Stimulated activated CD4-positive, alpha-beta T cell treated with anti-CD3 and anti-CD28 coated beads, Interleukin-15, amount 100 ng/mL, for 48 hours (primary cell): ENCODE measurements around the gene MAP4K2.

Source experiments
- DNase-seq, 2 donors: peaks; one replicate each; pipeline ENCODE4 v3.0.0-alpha.2; 2020; ENCODE audit warnings: low read depth in 2 of 2

MAP4K2 gene

DNA sequence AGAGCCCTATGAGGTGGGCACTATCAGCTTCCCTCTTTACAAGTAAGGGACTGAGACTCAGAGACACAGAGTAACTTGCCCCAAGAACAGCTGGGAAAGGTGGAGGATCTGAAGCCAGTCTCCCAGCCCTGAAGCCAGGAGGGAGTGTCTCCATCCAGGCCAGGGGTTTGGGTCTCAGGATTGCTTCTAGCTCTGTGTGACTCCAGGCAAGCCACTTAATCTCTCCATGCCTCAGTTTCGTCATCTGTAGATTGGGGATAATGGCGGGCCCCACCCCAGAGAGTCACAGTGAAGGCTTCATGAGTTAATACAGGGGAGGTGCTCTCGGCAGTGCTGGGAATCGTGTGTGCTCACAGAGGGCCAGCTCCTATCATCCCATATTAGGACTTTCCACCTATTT lies 10.5 kb downstream of the MAP4K2 start:
- DNase-seq: no peak

DNA sequence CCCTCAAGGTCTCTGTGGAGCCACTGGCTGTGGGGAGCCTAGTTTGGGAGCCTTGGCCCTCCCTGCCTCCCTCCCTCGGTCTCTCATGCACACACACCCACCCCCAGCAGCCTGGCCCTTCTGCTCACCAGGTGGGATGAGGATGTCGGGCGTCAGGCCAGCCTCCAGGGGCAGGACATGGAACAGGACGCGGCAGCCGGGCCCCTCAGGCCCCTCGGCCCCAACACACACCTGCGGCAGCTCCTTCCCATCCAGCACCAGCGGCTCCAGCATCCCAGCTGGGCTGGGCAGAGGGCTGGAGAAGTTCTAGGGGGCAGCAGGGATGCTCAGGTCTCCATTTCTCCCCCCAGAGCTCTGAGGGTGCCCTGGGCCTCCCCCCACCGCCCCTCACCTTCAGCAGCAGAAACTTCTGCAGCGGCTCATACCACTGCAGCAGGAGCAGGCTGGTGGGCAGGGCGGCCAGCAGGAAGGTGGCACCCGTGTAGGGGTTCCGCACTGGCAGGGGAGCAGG lies 11.2 kb downstream of the MAP4K2 start:
- no peak for DNase-seq

DNA sequence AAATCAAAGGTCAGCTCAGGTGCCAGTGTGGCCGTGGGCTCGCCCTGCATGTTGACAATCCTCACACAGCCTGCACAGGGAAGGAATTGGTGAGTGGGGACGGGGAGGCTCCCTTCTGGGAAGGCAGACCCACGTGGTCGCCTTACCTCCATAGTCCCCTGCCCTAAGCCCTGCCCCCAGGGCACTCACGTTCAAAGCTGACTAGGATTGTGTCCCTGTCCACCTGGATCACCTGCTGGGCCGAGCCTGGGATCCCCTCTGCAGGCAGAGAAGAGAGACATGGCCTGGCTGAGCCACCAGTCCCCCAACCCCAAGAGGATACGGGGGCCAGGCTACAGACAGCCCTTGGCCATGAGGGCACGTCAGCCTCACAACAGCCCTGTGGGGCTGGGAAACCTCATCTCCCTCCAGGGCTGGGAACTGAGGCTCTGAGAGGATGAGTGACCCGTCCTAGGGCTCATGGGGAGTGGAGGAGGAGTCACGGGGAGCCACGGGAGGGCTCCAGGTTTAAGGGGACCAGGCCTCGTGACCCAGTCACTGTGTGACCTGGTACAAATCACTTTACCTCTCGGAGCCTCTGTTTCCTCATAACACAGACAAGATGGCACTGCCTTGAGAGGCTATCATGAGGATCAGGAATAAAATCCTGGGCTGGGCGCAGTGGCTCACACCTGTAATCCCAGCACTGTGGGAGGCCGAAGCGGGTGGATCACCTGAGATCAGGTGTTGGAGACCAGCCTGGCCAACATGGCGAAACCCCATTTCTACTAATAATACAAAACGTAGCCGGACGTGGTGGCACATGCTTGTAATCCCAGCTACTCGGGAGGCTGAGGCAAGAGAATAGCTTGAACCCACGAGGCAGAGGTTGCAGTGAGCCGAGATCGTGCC lies 12.6 kb downstream of the MAP4K2 start:
- no peak for DNase-seq

DNA sequence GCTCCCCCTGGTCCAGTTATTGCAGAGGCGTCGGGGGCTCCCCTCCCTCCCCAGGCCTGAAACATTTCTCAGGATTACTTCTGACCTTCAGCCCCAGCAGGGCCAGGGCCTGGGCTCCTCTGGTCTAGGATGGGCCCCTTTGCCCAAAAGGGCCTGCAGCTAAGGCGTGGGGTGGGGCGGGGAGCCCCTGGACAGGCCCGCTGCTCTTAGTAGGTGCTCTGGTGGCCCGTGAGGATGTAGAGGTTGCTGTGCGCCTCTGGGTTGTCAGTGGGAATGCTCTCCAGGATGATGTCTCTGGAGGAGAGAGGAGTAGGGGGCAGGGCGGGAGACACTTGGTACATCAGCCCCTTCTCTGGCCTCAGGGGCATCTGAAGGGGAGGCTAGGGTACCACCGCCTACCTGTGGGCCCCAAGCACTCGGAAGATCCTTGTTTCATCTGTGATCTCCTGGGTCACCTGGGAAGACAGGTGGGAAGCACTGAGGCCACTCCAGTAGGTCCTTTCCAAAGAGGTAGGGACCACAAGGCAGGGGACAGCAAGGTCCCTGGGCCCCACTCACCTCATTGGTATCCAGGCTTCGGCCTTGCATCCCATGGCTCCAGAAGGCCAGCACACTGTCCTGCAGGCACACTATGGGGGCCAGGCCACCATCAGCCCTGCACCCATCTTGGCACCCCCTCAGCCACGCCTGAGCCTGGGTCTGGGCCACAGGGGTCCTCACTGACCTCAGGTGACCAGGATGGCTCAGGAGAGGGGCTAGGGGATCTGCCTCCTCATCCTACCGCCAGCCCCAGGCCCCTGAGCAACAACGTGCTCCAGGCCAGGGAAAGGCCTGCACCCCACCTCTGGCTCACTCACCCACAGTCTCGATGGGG lies 13.4 kb downstream of the MAP4K2 start:
- DNase-seq: no peak

DNA sequence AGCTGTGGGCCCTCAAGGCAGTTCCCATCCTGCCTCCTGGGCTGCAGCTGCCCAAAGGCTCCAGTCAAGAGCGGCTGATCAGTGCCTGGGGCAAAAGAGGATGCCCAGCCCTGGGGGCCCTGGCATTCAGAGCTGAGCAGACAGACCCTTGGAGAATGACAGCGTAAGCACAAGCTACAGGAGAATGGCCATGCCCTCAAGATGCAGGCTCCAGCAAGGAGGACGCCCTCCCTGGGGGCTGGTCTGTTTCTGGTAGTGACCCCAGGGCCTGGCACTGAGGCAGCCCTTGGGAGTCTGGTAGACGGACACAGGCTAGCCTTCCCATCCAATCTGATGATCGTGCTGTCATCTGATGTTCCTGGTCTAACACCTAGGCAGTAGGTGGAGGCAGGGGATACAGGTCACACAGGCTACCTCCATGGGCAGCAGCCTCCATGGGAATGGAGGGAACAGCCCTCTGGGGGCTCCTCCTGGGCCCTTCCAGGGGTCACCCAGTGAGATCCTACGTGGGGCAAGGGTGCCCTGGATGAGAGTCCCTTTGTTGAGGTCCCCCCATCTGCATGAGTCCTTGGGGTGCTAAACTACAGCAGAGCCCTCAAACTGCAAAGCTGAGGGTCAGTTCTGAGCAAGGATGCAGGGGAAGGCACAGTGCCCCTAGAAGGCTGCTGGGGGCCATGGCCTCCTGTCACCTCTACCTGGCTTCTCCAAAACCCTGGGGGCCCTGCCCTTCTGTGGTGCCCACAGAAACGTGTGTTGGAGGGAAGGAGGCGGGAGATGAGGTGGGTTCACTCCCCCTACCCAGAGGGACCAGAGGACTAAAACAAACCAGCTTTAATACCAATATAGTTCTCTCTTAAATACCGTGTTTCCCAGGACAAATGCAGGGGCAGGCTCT lies 14.4 kb downstream of the MAP4K2 start:
- no peak for DNase-seq

DNA sequence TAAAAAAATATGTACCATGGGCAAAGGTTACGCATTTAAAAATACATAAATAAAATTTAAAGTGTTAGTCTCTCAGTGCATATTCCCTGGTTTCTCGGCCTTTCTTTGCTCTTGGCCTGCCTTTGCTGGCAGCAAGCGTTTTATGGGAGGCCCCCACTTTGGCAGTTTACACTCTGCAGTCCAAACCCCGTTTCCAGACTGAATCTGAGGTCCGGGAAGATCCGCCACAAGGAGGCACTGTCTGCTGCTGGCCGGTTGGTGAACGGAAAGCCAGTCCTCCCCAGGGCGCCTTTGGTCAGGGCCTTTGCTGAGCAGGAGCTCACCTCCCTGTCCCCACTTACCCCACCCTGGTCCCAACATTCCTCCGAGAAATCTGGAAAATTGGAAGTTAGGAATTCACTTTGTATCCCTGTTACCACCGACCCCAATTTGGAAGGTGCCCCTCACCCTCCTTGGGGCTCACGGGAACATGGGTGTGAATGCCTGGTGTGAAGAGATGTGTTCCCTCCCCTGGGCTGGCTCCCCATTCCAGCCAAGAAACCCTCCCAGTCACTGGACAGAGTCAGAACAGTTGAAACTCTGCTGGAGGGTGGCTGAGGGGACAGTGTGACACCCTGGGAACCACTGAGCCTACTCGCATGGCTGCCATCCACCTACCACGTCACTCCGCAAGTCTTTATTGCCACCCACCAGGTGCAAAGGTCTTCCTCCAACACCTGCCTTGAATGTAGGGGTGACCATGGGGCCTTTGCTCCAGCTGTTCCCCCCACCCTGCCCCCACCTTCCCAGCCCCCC lies 15.3 kb downstream of the MAP4K2 start:
- DNase-seq: peak in 1 of 2 donors; percentile 54

DNA sequence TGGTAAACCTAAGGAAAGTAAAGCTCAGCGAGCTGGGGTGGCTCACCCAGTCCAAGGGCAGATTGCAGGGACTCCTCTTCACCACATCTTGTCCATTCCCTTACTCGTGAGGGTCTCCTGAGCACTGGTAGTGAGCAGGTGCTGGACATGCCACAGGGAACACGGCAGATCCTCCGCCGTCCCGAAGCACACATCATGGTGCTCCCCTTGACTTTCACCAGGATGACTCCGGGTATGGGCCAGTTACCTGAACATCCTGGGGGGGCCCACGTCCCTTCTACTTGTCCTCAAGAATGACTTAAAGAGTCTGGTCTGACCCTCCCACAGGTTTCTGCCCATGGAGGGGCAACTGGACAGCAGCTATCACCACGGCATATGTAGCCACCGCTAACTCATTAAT lies 16.7 kb downstream of the MAP4K2 start:
- DNase-seq: no peak

DNA sequence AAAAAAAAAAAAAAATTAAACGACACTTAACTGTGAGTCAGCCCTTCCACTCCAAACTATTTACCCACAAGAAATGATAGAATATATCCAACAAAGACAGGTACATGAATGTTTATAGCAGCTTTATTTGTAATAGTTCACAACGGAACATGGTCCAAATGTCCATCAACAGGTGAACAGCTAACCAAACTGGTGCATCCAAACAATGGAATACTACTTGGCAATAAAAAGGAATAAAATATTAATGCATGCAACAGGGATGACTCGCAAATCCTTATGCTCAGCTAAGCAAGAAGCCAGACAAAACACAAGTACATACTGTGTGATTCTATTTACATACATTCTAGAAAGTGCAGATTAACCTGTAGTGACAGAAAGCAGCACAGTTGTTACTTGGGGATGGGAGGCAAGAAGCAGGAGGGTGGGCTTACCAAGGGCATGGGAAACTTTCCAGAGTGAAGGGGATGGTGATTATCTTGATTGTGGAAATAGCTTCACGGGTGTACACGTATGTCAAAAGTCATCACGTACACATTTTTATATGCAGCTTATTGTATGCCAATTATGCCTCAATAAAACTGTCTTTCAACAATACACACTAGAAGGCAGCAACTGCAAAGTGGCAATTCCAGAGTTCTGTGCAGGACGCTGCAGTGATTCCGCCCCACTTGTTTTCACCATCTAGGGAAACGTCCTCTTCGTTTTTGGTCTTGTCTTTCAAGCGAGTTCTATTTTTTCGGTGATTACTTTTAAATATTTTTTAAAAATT lies 18.0 kb downstream of the MAP4K2 start:
- no peak for DNase-seq

DNA sequence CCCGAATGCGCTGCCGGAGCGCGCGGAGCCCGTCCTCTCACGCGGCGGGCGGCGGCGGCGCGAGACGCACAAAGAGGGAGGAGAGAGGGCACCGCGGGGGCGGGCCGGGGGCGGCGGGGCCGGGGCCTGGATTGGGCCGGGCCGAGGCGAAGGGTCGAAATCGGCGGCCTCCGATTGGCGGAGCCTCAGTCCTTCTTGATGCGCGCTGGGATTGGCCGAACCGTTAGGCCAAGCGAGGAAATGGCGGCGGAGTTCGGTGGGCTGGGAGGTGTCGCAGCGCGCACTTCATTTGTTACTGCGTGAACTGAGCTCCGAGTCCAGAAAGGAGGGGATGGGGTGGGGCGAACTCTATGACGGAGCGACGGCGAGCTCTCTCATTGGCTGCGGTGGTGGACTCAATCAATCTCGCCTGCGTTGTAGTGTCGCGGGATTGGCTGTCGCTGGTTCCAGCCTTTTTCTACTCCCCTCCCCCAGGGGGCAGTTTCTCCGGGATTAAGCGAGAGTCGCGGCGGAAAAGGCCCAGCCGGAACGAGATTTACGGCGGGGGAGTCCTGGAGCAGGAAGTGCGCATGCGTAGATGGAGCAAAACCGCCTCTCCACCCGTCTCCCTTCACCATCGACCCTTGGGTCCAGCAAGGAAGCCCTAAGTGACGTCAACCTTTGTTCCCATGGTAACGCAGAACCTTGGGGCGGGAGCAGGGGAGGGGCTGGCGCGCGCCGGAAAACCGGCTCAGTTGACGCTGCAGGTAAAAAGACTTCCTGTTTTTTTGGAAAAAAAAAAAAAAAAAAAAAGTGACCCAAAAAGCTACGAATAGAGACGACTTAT lies 24.3 kb downstream of the MAP4K2 start, which contains the start of gene SF1:
Gene SF1, minus strand, starts transcription at position 70 of the 826 bp plus-strand sequence. CDS start 150 bp downstream, outside the sequence.
- peak; percentile 98 to 99 for DNase-seq

DNA sequence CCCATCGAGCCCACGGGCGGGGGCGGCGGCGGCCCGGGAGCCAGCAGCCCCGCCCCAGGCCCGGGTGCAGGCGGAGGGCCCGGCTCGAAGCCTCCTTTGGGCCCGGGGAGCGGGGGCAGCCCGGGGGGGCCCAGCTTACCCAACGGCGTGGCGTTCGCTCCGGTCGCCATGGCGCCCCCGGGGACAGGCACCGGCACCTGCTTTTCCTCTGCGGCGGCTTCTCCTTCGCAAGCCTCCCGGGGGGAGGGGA lies 24.9 kb downstream of the MAP4K2 start:
- DNase-seq: no peak

DNA sequence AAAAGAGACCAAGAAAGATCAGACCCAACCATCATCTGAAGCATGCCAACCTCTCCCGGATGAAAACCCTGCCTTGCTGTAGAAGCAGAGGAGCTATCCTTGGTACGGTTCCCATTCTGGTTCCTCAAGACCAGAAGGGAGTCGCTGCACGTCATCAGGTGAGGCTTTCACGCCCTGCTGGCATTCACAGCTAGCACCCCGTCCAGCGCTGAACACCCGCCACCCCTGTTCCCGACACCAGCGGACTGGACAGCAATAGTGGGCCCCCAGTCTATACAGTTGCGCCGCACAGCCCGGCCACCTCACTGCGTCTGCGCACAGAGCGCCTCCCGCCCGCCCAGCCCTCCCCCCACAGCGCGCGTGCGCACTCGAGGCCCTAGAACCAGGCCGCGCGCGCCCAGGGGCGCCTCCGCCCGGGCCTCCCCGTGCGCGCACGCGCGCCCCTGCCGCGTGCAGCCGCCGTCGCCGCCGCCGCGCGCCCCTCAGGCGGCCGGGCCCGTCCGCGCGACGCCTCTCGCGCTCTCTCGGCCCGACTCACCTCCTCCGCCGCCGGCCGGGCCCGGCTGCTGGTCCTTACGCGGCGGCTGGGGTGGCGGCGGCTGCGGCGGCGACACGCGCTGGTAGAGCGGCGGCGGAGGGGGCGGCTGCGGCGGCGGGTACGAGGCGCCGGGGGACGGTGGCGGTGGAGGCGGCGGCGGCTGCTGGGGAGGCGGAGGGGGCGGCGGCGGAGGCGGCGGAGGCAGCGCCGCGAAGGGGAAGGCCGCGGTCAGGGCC lies 25.4 kb downstream of the MAP4K2 start:
- peak; percentile 57 to 68 for DNase-seq

DNA sequence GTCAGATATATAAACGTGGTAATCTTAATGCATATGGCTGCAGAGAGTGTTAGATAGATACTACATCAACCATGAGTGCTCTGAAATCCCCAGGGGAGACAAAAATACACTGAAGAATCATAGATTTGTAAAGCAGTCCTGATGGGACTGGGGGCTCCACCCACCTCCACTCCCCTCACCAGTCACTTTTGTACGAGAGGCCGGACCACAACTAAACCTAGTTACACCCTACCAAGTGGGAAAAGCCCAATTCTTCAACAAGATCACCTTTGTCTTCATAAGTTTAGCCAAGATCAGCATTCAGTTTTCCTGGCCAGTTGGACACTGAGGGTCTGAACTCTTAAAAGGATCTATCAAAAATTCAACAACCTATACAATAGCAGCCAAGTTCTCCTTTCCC lies 26.1 kb downstream of the MAP4K2 start:
- no peak for DNase-seq

DNA sequence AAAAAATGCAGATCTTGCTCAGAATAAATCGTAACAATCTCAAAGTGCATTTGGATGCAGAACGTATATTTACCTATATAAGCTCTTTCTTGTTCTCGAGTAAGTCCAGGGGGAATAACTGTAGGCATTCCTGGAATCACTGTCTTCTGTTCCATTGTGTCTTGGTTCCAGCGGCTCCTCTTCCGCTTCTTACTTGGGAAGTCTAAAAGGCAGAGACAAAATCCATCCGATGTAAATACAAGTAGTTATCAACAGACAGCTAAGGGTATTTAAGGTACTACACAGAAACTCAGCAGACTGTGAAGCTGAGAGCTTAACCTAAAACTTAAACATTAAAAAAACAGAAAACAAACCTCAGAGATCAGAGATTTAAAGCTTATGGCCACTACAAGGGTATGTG lies 26.6 kb downstream of the MAP4K2 start:
- no peak for DNase-seq

DNA sequence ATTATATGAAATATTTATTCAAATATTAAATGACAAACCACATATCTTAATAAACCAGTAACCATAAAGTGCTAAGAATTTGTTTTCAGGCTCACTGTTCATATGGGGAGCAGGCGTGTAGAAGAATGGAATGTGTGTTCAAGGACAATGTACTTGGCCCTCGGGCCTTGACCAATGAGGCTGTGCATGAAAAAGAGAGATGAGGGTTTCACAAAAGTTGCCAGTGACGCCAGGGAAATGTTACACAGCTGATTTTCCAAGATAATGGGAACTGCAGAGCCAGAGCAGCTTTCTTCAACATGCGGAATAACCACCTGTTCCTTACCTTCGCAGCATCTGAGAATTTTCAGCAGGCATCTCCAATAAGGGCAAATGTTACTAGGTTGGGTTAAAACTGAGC lies 28.9 kb downstream of the MAP4K2 start:
- no peak for DNase-seq

DNA sequence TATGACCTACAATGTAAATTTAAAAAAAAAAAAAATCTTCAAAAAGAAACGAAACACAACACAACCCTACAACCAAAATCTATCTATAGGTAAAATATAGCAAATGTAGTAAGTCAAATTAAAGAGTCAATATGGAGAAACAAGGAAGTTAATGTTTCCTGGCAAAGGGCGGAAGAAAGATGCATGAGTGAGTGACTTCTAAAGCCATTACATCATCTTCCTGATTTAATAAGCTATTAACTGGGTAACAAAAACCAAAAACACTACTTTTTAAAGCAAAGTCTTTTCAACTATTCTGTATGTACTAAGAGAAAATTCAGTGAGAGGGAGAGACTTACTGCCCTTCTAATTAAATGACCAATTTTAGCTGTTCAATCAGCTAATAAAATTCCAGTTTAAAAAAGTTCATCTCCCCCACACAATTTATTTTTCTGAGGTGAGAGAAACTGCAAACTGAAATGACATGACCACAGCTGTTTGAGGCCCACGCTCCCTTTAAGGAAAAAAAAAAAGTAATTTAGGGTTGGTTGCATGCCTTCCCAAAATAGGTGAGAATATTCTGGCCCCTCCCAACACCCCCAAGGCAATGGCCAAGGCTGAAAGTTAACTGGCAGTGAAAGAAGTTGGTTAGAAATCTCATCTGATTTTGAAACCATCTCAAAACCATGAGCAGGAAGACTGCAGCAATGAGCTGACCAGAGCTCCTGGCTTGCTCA lies 30.6 kb downstream of the MAP4K2 start:
- DNase-seq: no peak

DNA sequence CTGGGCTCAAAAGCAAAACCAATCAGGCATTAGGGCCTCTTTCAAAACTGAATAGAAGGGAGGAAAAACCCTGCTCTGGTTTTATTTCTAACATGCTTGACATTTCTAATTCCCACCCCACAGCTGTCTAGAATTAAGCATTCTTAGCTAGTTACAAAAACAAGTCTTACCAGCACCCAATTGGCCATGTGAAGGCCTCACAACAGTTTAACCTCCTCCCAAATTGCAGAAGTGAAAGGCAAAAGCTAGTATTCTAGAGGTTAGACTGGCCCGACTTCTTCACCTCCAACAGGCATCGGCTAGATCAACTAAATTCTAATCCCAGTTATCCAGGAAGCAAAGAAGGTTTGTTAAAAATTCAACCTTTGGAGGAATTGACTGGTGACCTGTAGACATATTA lies 31.2 kb downstream of the MAP4K2 start:
- DNase-seq: no peak

DNA sequence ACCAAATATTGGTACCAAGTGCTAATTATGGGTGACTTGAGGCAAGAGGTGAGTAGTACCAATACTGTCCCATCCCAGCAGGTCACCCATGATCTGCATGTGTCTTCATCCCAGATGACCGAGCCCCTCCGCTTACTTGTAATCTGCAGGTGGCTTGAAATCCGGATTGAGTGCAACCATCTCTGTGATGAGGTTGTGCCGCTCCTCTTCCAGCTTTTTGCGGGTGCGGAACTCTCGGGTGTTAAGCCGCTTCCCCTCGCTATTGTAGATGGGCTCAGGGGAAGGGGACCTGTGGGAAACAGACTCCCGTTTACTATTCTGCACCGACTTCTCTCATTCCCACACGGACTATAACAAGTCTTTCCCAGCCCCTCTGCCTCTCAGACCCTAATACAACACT lies 32.9 kb downstream of the MAP4K2 start:
- no peak for DNase-seq

DNA sequence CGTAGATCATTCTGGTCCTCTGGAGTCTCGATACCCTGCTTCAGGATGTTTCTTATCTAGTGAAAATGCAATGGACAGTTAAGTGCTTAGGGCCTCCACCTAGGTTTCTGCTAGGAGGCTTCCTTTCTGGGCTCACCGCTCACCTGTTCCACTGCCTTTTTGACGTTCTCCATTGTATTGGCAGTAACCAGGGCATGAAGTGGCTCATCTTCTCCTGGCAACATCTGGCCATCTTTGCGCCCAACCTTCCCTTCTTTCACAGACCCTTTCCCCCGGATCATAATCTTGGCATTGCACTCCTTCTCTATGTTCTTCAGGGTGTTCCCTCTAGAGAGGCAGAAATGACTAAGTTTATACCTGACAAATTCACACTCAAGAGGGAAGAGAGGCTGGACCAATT lies 33.7 kb downstream of the MAP4K2 start:
- no peak for DNase-seq
